ENCODE data around the gene PTGDR2.
A peak's percentile ranks its signal among the peaks of the same experiment; 100 is the strongest.

PTGDR2 gene

DNA sequence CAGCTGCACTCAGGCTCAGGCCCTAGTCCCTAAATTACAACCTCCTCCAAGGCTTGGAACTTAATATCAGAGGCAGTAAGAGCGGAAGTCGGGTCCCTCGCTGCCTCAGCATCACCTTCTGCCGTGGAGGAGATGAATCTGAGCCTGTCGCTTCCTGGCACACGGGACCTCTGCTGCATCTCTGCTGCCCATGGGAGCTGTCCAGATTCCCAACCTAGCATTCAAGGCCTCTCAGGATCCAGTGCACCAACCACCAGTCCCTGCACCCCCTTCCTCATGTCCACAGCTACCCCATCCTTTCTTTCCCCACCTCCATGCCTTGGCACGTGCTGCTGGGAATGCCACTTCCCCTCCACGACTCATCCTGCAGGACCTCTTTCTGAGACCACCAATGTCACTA is 2.5 kb upstream of the PTGDR2 start:
- DNase-seq: no peak
- H3K27ac Mint-ChIP-seq: peak overlapping the region; percentile 88
- no peaks in the 10 kb centered on the region for H3K9me3 Mint-ChIP-seq
- H3K27me3 Mint-ChIP-seq (ENCODE audit: low read depth, poor library complexity): peaks cover 6% of the 10 kb centered on the region
- peaks cover 46% of the 10 kb centered on the region for H3K4me1 Mint-ChIP-seq
- H3K36me3 Mint-ChIP-seq (ENCODE audit: low read depth): no peaks in the 10 kb centered on the region
- no peak overlapping the region for H3K4me3 Mint-ChIP-seq
- TF ChIP-seq, protein P1, sequence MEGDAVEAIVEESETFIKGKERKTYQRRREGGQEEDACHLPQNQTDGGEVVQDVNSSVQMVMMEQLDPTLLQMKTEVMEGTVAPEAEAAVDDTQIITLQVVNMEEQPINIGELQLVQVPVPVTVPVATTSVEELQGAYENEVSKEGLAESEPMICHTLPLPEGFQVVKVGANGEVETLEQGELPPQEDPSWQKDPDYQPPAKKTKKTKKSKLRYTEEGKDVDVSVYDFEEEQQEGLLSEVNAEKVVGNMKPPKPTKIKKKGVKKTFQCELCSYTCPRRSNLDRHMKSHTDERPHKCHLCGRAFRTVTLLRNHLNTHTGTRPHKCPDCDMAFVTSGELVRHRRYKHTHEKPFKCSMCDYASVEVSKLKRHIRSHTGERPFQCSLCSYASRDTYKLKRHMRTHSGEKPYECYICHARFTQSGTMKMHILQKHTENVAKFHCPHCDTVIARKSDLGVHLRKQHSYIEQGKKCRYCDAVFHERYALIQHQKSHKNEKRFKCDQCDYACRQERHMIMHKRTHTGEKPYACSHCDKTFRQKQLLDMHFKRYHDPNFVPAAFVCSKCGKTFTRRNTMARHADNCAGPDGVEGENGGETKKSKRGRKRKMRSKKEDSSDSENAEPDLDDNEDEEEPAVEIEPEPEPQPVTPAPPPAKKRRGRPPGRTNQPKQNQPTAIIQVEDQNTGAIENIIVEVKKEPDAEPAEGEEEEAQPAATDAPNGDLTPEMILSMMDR (IDR thresholded peaks at IDR 0.05): no peak

DNA sequence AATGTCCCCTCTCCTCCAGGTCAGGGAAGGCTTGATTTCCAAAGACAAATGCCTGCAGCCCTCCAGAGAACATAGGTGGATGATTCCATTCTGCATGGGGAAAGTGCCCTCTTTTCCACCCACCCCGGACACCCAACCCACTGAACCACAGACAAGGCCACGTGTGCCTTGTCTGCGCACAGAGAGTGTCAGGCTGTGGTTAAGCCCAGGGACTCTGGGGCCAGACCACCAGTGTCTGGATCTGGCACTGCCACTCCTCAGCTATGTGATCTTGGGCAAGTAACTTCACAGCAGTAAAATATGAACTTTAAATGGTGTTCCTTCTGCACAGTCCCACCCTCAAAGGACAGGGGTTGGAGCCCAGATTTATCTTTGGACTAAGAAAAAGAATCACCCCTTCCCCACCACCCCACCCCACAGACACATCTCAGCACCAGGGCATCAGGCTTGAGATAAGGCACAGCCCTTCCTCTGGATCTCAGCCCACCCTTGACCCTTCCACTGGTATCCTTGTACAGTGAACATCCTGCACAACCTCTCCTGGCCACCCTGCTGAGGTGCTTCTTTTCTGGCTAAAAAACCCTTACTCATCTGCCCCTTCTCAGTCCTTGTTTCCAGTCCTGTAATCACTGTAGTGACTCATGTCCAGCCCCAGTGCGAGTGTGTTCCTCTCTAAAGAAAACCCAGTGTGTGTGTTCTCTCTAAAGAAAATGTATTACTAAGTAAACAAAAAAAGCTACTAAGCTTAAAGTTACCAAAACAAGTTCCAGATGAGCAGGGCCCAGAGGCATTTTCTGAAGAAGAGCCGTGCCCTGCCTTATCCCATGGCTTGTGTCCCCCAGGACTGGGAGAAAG is 1.9 kb upstream of the PTGDR2 start:
- Mint-ChIP-seq H3K36me3 (ENCODE audit: low read depth) (no peaks in the 10 kb centered on the region), H3K4me3 (no peak overlapping the region), H3K27ac (no peak overlapping the region), H3K4me1 (peaks cover 41% of the 10 kb centered on the region), H3K9me3 (no peaks in the 10 kb centered on the region), H3K27me3 (ENCODE audit: low read depth, poor library complexity) (peaks cover 6% of the 10 kb centered on the region)
- DNase-seq: no peak
- TF ChIP-seq, protein P1 (IDR thresholded peaks at IDR 0.05): no peak

DNA sequence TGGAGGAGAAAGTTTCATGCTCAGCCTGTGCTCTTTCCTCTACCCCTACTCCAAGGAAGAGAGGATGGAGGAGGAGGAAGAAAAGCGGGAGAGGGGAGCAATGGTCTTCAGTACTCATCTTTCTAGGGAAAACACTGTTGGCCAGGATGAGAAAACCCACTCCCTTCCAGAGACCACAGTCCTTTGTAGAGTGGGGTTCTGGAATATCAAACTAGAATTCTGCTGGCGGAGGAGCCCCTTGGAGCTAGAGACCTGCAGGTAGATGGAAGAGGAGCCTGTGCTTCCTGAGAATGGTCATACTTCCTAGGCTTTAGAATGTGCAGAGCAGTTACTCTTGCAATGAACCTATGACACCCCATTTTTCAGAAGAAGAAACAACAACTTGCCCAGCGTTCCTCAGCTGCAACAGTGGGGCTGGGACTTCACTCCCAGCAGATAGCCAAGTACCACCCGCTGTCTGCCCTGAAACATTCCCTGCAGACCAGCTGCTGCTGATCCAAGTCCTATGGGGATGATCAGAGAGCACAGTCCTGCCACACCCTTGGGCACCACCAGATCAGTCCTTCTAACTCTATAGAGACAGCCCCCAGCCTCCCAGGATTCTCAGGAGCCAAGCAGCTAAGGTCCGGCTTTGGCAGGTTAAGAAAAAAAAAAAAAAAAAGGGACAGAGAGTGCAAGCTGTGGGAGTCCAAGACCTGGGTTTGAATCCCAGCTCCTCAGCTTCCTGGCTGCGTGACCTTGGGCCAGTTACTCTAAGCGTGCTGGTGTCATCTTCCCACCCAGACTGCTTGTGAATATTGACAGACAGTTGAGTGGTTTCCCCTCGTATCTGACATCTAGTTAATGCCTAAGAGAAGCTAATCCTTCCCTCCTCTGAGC is 664 bp downstream of the PTGDR2 start:
- peaks cover 13% of the 10 kb centered on the region for H3K36me3 Mint-ChIP-seq (ENCODE audit: low read depth)
- no peak overlapping the region for H3K4me3 Mint-ChIP-seq
- H3K4me1 Mint-ChIP-seq: peaks cover 39% of the 10 kb centered on the region
- TF ChIP-seq, protein P1 (IDR thresholded peaks at IDR 0.05): no peak
- DNase-seq: no peak
- H3K9me3 Mint-ChIP-seq: no peaks in the 10 kb centered on the region
- peak overlapping the region; percentile 67 for H3K27ac Mint-ChIP-seq
- peaks cover 3% of the 10 kb centered on the region for H3K27me3 Mint-ChIP-seq (ENCODE audit: low read depth, poor library complexity)

DNA sequence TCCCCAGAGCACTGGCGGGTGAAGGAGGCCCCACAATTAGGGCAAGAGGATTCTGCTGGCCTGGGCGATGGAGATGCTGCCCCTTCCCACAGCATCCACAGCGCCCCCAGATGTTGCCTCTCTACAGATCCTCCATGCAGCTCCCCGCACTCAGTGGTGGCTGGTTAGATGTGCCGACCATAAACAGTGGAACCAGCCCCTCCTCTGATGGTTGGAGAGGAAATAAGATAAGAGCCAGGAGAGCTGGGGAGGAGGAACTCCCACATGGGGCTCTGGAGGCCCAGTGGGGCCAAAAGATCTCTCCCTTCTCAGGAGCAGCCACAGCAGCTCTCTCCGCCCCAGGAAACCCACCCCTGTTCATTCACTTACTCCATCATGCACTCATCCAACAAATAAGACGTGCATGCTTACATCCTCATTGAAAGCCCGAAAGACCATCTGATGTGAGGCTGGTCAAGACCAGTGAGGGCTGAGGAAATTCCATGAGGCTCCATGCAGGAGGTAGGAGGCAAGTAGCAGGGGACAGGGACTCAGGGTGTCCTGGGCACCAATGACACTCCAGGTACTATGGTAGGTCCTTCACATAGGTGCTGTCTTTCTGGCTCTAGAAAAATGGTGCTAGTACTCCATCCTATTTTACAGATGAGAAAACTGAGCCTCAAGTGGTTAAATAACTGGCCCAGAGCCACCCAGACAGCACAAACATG is 1.5 kb downstream of the PTGDR2 start:
- Mint-ChIP-seq H3K4me1 (peaks cover 37% of the 10 kb centered on the region), H3K27ac (no peak overlapping the region), H3K27me3 (ENCODE audit: low read depth, poor library complexity) (peaks cover 3% of the 10 kb centered on the region), H3K4me3 (no peak overlapping the region), H3K36me3 (ENCODE audit: low read depth) (peaks cover 13% of the 10 kb centered on the region), H3K9me3 (no peaks in the 10 kb centered on the region)
- DNase-seq: no peak
- TF ChIP-seq, protein P1 (IDR thresholded peaks at IDR 0.05): no peak

DNA sequence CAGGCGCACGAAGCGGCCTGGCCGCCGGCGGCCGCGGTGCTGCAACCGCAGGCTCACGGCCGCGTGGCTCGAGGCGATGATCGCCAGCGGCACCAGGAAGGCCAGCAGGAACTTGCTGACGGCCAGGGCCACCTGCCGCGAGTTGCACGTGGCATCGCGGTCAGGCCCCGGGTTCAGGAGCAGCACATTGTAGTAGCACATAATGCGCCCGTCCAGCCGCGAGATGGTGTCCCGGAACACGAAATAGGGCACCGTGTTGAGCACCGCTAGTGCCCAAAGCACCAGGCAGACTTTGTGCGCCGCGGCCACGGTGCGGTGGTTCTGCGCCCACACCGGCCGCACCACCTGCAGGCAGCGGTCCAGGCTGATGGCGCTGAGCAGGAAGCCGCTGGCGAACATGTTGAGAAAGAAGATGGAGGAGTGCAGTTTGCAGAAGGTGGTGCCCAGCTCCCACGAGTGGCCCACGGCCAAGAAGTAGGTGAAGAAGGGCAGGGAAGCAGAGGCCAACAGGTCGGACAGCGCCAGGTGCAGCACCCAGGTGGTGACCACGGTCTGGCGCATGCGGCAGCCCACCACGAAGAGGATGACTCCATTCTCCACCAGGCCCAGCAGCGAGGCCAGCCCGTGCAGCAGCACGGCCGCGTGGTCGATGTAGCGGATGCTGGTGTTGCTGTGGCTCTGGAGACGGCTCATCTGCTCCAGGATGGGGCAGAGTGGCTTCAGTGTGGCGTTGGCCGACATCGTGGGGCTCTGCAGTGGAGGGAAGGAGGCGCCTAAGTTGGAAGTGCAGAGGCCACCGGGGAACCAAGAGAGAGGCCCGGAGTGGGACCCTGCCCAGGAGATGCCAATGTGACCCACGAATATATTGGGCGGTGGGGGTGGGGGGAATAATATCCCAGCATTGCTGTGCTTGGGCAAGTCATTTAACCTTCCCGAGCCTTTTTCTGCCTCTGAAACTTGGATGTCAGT is 2.5 kb downstream of the PTGDR2 start:
- peaks cover 39% of the 10 kb centered on the region for H3K4me1 Mint-ChIP-seq
- no peak overlapping the region for H3K4me3 Mint-ChIP-seq
- no peaks in the 10 kb centered on the region for H3K9me3 Mint-ChIP-seq
- DNase-seq: no peak
- TF ChIP-seq, protein P1 (IDR thresholded peaks at IDR 0.05): no peak
- H3K36me3 Mint-ChIP-seq (ENCODE audit: low read depth): peaks cover 13% of the 10 kb centered on the region
- peaks cover 3% of the 10 kb centered on the region for H3K27me3 Mint-ChIP-seq (ENCODE audit: low read depth, poor library complexity)
- no peak overlapping the region for H3K27ac Mint-ChIP-seq

Data from nephron progenitor cell (in vitro differentiated cells).